COLO668 (cell line): ENCODE data around the gene SLC22A2.
"Not testable (repeated sequence)": the region's sequence is repeated elsewhere in the genome, so short reads cannot be mapped to it uniquely, and the experiment has no call there.

Source experiments
- DNase-seq: peaks from one replicate; lab custom pipeline; 2025; ENCODE audit not compliant: unreplicated experiment; lab: John Stamatoyannopoulos, UW

SLC22A2 gene

GRCh38 chr6:160252073-160252813 lies 6.4 kb downstream of the SLC22A2 start:
- DNase-seq: no peak

DNA sequence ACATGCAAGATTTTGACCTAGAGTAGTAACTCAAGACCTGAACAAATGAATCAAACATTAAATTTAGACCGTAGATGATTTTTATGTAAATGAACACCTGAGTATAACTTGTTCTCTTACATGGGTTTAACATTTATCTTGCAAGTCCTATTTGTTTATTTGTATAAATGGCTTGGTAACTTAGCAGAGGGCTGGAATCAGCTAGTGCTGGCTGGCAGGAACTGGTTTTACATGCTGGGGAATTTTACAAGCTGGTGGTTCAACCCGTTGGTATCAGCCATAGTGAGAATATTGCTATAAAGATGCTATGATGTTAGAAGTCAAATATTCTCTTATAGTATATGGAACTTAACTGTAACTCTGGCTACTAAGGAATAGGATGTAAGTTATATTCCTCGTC lies 8.9 kb downstream of the SLC22A2 start:
- DNase-seq: no peak

- DNase-seq: no peak
Observed at GRCh38 chr6:160248538-160248937, 10.1 kb downstream of the SLC22A2 start.

DNA sequence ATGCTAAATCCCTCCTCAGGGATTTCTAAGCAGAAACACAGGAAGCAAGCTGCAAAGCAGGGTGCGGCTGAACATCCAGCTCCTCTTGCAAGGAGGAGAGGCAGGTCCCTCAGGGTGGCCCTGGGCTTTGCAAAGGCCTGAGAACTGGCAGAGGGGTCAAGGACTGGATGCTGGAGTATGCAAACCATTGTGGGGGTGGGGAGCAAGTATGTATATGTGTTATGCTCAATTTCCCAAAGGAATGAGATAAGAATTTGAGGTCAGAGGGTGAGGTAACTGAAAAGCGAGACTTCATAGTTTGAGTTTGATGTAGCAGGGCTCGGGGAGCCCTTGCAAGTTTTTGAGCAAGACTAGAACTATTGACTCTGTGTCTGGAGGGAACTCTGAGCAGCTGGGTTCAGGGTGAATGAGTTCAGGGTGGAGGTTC lies 11.2 kb downstream of the SLC22A2 start:
- DNase-seq: no peak

- DNase-seq: no peak
Observed at GRCh38 chr6:160240691-160241084, 17.9 kb downstream of the SLC22A2 start.

DNA sequence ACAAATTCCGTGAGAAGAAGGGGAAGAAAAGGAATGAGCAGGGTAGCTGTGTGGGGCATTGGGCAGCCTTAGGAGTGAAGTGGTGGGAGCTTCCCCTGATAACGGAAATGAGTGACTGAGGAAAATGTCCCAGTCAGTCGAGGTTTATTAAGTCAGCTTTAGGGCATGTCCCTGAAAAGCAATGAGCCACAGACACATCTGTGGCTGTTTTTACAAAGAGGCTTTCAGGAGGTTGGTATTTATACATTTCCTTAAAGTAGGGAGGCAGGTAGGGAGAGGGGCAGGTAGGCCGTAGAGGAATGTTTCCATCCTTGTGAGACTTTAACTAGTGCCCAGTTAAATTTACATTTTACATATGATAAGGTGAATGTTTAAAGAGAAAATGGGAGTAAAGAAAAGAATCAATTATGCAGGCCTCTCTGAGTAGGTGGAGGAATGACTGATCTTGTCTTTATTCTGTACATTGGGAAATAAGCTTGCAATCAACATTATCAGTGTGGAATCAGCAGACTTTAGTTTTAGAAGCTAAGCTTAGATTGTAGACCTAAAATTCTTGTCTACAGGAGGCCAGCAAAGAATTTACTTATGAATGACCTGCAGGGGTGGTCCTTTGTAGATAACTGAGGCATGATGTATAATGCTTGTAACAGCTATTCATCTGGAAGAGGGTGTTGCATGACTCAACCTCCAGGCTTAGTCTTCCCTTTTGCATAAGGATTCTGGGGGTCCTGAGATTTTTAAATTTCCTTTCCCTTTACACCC lies 18.5 kb downstream of the SLC22A2 start:
- no peak for DNase-seq

DNA sequence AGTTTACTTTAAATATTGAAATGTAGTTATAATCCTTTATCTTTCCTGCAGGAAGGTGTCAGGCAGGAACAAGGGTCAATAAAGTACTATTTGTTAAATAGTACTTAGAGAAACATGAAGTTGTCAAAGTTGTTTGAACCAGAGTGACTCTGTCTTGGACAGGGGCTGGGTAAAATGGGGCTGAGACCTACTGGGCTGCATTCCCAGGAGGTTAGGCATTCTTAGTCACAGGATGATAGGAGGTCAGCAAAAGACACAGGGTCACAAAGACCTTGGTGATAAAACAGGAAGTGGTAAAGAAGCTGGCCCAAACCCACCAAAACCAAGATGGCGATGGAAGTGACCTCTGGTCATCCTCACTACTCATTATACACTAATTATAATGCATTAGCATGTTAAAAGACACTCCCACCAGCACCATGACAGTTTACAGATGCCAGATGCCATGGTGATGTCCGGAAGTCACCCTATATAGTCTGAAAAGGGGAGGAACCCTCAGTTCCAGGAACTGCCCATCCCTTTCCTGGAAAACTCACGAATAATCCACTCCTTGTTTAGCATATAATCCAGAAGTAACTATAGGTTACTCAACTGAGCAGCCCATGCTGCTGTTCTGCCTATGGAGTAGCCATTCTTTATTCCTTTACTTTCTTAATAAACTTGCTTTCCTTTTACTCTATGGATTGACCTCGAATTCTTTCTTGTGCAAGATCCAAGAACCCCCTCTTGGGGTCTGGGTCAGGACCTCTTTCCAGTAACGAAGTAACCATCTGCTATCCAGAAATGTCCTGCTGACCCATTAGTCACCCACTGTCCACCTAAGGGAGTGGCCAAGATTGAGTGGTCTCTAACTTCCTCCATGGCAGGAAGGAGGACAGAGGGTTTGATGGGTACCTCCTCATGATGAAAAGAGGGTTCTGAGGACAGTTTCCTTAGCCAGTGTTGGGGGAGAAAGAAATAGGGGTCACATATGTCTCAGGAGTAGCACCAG lies 19.6 kb downstream of the SLC22A2 start:
- no peak for DNase-seq

- no peak for DNase-seq
Observed at GRCh38 chr6:160238278-160238711, 20.3 kb downstream of the SLC22A2 start.

- DNase-seq: not testable (repeated sequence)
Observed at GRCh38 chr6:160237597-160238275, 20.9 kb downstream of the SLC22A2 start.

DNA sequence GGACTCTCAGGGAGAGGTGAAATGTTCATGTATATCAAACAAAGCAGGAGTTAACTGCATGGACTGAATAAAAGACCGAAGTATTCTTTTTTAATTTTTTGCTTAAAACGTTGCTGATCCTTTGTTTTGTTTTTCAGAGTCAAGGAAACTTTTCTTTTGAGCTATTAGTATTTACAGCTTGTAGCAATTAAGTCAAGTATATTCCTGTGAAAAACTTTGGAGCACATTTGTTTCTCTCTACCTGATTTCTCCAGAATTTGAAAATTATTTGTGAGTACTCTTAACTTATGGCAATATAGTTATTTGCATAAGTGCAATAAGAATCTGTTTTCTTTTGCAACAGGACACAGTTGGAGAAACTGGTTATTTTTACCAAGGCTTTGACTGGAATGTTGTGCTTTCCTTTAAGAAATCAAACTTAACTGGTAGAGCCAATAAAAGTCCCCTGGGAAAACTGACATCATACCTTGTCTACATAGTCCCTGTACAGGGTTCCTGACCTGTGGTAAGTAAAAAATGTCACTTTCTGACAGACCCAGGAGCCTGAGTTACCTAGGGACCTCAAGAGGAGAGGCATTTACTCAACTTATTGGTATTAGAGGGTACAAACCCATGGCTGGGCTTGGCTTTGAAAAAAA lies 22.3 kb downstream of the SLC22A2 start:
- not testable (repeated sequence) for DNase-seq

GRCh38 chr6:160233950-160234640 lies 24.5 kb downstream of the SLC22A2 start:
- not testable (repeated sequence) for DNase-seq

- DNase-seq: no peak
Observed at GRCh38 chr6:160227769-160228161, 30.9 kb downstream of the SLC22A2 start.

DNA sequence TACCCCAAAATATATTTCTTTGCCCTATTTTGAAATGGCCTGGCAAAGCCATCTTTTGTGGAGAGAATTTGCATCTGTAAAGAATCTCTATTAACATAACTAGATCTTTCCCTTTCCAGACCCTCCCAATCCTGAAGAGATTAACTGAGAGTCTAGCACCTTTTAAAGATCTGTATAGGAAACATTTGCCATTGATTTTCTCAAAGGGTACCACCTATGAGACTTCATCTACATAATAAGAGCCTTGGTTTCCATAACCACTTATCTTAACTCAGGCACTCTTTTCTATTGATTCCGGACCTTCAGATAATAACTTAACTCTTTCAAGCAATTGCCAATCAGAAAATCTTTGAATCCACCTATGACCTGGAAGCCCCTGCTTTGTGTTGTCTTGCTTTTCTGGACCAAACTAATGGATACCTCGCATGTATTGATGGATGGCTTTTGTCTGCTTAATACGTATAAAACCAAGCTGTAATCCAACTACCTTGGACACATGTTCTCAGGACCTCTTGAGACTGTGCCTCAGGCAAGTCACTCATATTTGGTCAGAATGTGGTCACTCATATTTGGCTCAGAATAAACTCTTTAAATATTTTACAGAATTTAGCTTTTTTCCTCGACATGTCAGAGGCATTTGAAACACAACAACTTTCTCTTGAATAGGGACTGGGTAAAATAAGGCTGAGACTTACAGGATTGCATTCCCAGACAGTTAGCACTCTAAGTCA lies 31.4 kb downstream of the SLC22A2 start:
- DNase-seq: no peak

GRCh38 chr6:160226118-160226591 lies 32.5 kb downstream of the SLC22A2 start:
- DNase-seq: no peak

DNA sequence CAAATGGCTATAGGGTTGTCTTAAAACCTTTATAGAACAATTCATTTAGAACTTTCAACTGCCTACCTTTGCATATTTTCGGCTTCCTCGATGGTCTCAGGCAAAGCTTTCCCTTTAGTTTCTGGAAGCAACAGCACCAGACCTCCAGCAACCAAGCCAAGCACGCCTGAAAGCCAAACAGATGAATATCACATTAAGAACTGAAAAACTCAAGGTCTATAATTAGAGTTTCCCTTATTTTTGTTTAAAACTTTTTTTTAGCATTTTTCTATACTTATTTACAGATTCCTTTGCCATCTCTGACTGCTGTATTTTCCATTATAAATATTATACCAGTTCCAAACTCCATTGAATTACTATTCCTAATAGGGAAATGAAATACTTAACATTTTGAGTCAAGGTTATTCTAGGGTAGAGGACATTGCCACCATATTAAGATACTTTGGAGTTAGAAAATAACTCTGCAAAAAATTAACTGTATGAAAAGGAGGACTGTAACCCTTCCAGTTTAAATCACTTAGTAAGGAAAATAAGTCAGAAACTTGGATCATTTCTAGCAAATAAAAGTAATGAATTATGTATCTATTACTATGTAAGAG lies 33.9 kb downstream of the SLC22A2 start:
- DNase-seq: no peak

DNA sequence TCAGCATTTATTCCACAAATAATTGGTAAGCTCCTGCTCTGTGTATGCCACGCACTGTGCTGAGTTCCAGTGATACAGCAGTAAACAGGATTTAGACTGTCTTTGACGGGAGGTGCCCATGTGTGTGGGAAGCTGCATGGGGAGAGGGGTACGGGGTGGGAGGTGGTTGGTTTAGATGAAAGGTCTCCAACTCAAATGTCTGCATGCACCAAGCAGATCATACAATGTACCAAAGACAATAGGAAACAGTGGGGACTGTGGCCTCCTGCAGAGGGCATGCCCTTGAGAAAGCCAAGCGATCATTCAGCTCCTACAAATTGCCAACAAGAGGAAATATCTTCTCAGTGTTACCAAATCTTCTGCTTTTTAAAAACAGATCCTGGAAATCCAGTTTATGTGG lies 36.1 kb downstream of the SLC22A2 start:
- DNase-seq: no peak

DNA sequence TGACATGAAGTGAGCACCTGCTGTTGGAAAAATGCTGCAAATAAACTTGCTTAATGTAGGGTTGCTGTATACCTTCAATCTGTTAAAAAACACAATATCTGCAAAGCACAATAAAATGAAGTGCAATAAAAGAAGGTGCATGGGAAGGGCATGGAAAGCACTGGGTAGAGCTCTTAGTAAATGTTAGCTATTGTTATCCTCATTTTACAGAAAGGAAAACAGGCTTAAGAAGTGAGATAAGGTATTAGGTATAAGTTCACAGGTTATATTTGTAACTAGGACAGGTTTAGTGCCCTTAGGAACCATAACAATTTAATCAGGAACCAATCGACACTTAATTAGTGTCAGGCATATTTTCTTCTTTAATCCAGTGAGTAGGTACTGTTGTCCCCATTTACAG lies 36.7 kb downstream of the SLC22A2 start:
- DNase-seq: no peak

GRCh38 chr6:160221423-160221822 lies 37.2 kb downstream of the SLC22A2 start:
- DNase-seq: no peak
